ENCODE data around the gene CBLN1.

Gene CBLN1

DNA sequence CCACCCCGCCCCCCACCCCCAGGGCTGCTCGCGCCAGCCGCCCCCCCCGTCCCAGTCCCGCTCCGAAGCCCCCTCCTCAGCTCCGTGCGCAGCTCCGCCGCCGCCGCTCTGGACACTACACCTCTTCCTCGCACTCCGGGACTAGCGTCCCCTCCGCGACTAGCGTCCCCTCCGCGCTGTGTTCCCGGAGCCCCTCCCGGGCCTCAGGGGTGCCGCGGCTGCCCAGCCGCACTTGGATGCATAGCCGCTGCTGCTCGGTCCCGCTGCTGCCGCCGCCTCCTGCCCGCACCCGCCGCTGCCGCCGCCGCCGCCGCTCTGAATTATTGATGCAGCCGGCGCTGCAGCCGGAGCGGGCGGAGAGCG is at the start of gene CBLN1:
Gene CBLN1, minus strand, starts transcription at position 359 of the 363 bp plus-strand sequence. CDS start 373 bp downstream, outside the sequence.
- DNase-seq: no peak
- H3K36me3 Mint-ChIP-seq: no peaks in the 10 kb centered on the region
- peaks cover 90% of the 10 kb centered on the region for H3K27me3 Mint-ChIP-seq
- H3K27ac Mint-ChIP-seq: peak within 1 kb of the TSS; percentile 33
- no peaks in the 10 kb centered on the region for H3K9me3 Mint-ChIP-seq
- CTCF ChIA-PET: no interaction called here
- peaks cover 8% of the 10 kb centered on the region for H3K4me1 Mint-ChIP-seq
- H3K4me3 Mint-ChIP-seq: peak within 1 kb of the TSS; percentile 54

DNA sequence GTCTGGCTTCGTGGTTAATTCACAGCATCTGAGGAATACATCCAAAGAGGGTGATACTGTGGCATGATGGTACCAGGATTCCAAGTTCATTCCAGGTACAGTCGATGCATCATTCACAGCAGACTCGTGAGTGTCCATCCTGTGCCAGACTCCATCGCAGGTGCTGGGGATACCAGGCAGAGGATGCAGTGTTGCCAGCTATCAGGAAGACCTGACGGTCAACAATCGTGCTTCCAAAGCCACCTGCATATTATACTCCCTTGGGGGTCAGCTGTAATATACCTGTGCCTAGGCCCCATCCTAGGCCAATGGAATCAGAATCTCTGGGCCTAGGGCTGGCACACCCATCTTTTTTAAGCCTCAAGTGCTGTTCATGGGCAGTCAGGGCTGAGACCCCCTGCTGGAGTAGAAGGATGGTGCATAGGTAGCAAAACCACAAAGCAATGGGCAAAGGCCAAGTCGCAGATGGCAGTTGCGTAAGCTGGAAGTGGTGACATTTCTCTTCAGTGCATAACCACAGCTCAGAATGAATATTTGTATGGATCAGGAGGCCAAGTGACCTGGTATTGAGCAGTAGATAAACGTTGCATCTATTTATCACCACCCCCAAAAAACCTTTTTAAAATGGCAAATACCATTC is 49.0 kb upstream of the CBLN1 start:
- H3K27me3 Mint-ChIP-seq: no peaks in the 10 kb centered on the region
- CTCF ChIA-PET: no interaction called here
- H3K4me3 Mint-ChIP-seq: no peak overlapping the region
- DNase-seq: no peak
- H3K4me1 Mint-ChIP-seq: no peaks in the 10 kb centered on the region
- H3K27ac Mint-ChIP-seq: no peak overlapping the region
- no peaks in the 10 kb centered on the region for H3K9me3 Mint-ChIP-seq
- no peaks in the 10 kb centered on the region for H3K36me3 Mint-ChIP-seq

DNA sequence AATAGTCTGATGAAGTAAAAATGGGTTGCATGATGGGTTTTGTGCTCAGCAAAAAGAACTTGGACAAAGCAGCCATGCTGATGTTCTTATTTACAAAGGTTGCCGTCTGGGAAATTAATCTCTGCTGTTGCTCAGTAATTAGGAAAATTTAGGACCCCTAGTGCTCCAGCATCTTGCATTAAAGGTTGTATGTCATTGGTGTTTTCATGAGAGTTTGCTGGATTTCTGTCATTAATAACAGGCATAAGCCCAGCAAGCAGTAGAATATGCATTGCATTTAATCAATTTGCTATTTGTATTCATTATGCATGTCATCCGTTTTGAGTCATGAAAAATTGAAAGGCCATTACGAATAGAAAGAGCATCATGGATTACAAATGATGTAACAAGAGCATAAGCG is 46.7 kb upstream of the CBLN1 start:
- no peaks in the 10 kb centered on the region for H3K27me3 Mint-ChIP-seq
- no peak overlapping the region for H3K4me3 Mint-ChIP-seq
- no peaks in the 10 kb centered on the region for H3K9me3 Mint-ChIP-seq
- CTCF ChIA-PET: no interaction called here
- H3K36me3 Mint-ChIP-seq: no peaks in the 10 kb centered on the region
- H3K4me1 Mint-ChIP-seq: no peaks in the 10 kb centered on the region
- no peak for DNase-seq
- H3K27ac Mint-ChIP-seq: no peak overlapping the region

GRCh38 chr16:49327466-49327865 is 45.8 kb upstream of the CBLN1 start:
- Mint-ChIP-seq H3K4me3 (no peak overlapping the region), H3K4me1 (no peaks in the 10 kb centered on the region), H3K36me3 (no peaks in the 10 kb centered on the region), H3K27ac (no peak overlapping the region), H3K27me3 (no peaks in the 10 kb centered on the region), H3K9me3 (no peaks in the 10 kb centered on the region)
- no peak for DNase-seq
- CTCF ChIA-PET: no interaction called here

- Mint-ChIP-seq H3K36me3 (no peaks in the 10 kb centered on the region), H3K27me3 (peaks cover 4% of the 10 kb centered on the region), H3K4me3 (no peak overlapping the region), H3K9me3 (no peaks in the 10 kb centered on the region), H3K4me1 (no peaks in the 10 kb centered on the region), H3K27ac (no peak overlapping the region)
- no peak for DNase-seq
- CTCF ChIA-PET: no interaction called here
Measured at GRCh38 chr16:49324703-49325102, 43.1 kb upstream of the CBLN1 start.

DNA sequence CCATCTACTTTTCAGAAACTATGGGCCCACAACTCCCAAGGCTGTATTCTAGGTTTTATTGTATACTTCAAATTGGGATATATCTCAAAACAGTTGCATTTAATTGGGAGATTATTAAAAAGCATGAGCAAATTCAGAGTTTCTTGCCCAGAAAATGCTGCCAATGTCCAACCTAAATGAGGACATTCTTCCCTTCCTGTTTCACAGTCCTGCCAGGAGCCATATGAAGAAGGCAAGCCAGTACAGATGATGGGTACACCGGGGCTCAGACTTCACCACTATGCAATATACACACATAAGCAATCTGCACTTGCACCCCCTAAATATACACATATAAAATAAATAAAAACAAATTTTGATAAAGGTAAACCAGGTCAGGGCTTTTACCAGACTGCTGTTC is 34.0 kb upstream of the CBLN1 start:
- H3K4me1 Mint-ChIP-seq: no peaks in the 10 kb centered on the region
- CTCF ChIA-PET: no interaction called here
- no peaks in the 10 kb centered on the region for H3K9me3 Mint-ChIP-seq
- H3K27ac Mint-ChIP-seq: no peak overlapping the region
- H3K4me3 Mint-ChIP-seq: no peak overlapping the region
- no peaks in the 10 kb centered on the region for H3K36me3 Mint-ChIP-seq
- H3K27me3 Mint-ChIP-seq: no peaks in the 10 kb centered on the region
- no peak for DNase-seq

- Mint-ChIP-seq H3K27ac (no peak overlapping the region), H3K4me1 (no peaks in the 10 kb centered on the region), H3K27me3 (no peaks in the 10 kb centered on the region), H3K4me3 (no peak overlapping the region), H3K9me3 (no peaks in the 10 kb centered on the region), H3K36me3 (no peaks in the 10 kb centered on the region)
- DNase-seq: no peak
- CTCF ChIA-PET: no interaction called here
Measured at GRCh38 chr16:49312389-49312985, 30.8 kb upstream of the CBLN1 start.

GRCh38 chr16:49311823-49312222 is 30.2 kb upstream of the CBLN1 start:
- Mint-ChIP-seq H3K27me3 (no peaks in the 10 kb centered on the region), H3K9me3 (no peaks in the 10 kb centered on the region), H3K27ac (no peak overlapping the region), H3K4me3 (no peak overlapping the region), H3K4me1 (no peaks in the 10 kb centered on the region), H3K36me3 (no peaks in the 10 kb centered on the region)
- CTCF ChIA-PET: no interaction called here
- DNase-seq: no peak

DNA sequence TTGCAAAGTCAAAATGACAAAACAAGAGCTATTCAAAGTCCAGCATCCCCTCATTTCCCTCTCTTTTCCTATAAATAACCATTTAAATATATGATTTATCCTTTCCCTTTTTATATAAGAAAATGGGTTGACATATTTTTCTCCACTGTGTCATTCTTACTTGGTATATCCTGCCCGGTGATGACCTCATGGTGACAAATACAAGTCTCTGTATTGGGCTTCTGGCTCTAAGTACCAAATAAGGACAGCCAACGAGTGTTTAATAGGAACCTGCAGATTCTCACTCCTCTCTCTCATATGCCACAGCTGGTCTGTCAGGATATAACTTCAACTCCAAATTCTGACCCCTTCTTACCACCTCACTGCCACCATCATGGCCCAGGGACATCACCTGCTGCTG is 25.5 kb upstream of the CBLN1 start:
- H3K27ac Mint-ChIP-seq: no peak overlapping the region
- DNase-seq: no peak
- H3K36me3 Mint-ChIP-seq: no peaks in the 10 kb centered on the region
- no peaks in the 10 kb centered on the region for H3K27me3 Mint-ChIP-seq
- no peaks in the 10 kb centered on the region for H3K4me1 Mint-ChIP-seq
- no peak overlapping the region for H3K4me3 Mint-ChIP-seq
- H3K9me3 Mint-ChIP-seq: no peaks in the 10 kb centered on the region
- CTCF ChIA-PET: no interaction called here

DNA sequence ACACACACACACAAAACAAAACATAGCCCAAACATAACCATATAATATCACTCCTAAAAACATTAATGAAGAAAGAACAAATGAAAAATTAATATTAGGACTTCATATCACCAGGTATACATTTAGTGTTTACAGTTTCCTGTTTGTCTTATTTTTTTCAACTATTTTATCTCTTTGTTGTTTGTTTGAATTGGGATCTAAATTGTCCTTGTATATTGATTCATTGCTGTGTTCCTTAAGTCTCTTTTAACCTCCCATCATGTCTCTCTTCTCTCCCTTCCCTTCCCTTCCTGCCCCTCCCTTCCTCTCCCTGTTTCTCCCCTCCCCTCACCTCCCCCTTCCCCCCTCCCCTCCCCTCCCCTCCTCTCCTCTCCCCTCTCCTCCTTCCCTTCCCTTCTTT is 23.8 kb upstream of the CBLN1 start:
- H3K36me3 Mint-ChIP-seq: no peaks in the 10 kb centered on the region
- CTCF ChIA-PET: no interaction called here
- H3K4me1 Mint-ChIP-seq: no peaks in the 10 kb centered on the region
- H3K4me3 Mint-ChIP-seq: no peak overlapping the region
- H3K27me3 Mint-ChIP-seq: no peaks in the 10 kb centered on the region
- no peak overlapping the region for H3K27ac Mint-ChIP-seq
- no peaks in the 10 kb centered on the region for H3K9me3 Mint-ChIP-seq
- no peak for DNase-seq

DNA sequence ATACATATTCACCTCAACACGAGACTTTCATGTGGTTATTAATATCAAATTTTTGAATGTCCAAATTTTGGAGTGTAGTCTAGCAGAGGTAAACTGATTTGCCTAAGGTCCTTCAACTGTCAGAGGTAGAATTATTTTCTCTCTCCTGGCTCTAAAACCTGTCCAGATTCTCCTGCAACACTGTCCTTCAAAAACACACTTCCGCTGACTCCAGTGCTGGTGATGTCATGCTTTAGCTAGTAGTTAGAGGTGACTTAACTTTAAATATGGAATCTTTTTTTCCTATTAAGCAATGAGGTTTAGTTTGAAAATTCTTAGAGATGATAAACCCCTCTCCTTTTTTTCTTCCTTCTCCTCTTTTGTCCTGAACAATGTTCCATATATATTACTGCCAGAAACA is 10.8 kb upstream of the CBLN1 start:
- H3K36me3 Mint-ChIP-seq: no peaks in the 10 kb centered on the region
- no peak overlapping the region for H3K27ac Mint-ChIP-seq
- CTCF ChIA-PET: no interaction called here
- no peaks in the 10 kb centered on the region for H3K9me3 Mint-ChIP-seq
- peaks cover 9% of the 10 kb centered on the region for H3K27me3 Mint-ChIP-seq
- no peak overlapping the region for H3K4me3 Mint-ChIP-seq
- DNase-seq: no peak
- H3K4me1 Mint-ChIP-seq: no peaks in the 10 kb centered on the region

GRCh38 chr16:49287572-49287971 is 5.9 kb upstream of the CBLN1 start:
- Mint-ChIP-seq H3K4me3 (no peak overlapping the region), H3K9me3 (no peaks in the 10 kb centered on the region), H3K36me3 (no peaks in the 10 kb centered on the region), H3K27me3 (peaks cover 40% of the 10 kb centered on the region), H3K27ac (no peak overlapping the region), H3K4me1 (peaks cover 3% of the 10 kb centered on the region)
- CTCF ChIA-PET: no interaction called here
- DNase-seq: no peak

GRCh38 chr16:49284962-49285361 is 3.3 kb upstream of the CBLN1 start:
- CTCF ChIA-PET: no interaction called here
- no peak overlapping the region for H3K4me3 Mint-ChIP-seq
- no peaks in the 10 kb centered on the region for H3K36me3 Mint-ChIP-seq
- H3K27me3 Mint-ChIP-seq: peaks cover 67% of the 10 kb centered on the region
- DNase-seq: no peak
- H3K4me1 Mint-ChIP-seq: peaks cover 8% of the 10 kb centered on the region
- H3K9me3 Mint-ChIP-seq: no peaks in the 10 kb centered on the region
- H3K27ac Mint-ChIP-seq: no peak overlapping the region

- H3K36me3 Mint-ChIP-seq: no peaks in the 10 kb centered on the region
- no peak overlapping the region for H3K27ac Mint-ChIP-seq
- peaks cover 77% of the 10 kb centered on the region for H3K27me3 Mint-ChIP-seq
- no peak for DNase-seq
- no peak overlapping the region for H3K4me3 Mint-ChIP-seq
- CTCF ChIA-PET: interaction anchor here (0.9 kb wide), 1 partner anchor 30 kb away, joined by 3 read pairs; no protein-coding TSS in a partner anchor
- H3K4me1 Mint-ChIP-seq: peaks cover 8% of the 10 kb centered on the region
- no peaks in the 10 kb centered on the region for H3K9me3 Mint-ChIP-seq
Measured at GRCh38 chr16:49283376-49284049, 1.9 kb upstream of the CBLN1 start.

GRCh38 chr16:49282690-49283375 is 1.2 kb upstream of the CBLN1 start:
- DNase-seq: no peak
- Mint-ChIP-seq H3K27ac (no peak overlapping the region), H3K27me3 (peaks cover 83% of the 10 kb centered on the region), H3K9me3 (no peaks in the 10 kb centered on the region), H3K36me3 (no peaks in the 10 kb centered on the region), H3K4me3 (peak overlapping the region; percentile 54), H3K4me1 (peaks cover 8% of the 10 kb centered on the region)
- CTCF ChIA-PET: no interaction called here
